ENCODE results near the gene LUM. TPM values are rescaled to one million over a fixed set of nuclear protein-coding genes. Genes with fewer than 3 reads are reported as not detected.

LUM gene
- total and polyA plus RNA-seq, 4 donors = 3.7 to 22.3 (median 13.8) TPM

DNA sequence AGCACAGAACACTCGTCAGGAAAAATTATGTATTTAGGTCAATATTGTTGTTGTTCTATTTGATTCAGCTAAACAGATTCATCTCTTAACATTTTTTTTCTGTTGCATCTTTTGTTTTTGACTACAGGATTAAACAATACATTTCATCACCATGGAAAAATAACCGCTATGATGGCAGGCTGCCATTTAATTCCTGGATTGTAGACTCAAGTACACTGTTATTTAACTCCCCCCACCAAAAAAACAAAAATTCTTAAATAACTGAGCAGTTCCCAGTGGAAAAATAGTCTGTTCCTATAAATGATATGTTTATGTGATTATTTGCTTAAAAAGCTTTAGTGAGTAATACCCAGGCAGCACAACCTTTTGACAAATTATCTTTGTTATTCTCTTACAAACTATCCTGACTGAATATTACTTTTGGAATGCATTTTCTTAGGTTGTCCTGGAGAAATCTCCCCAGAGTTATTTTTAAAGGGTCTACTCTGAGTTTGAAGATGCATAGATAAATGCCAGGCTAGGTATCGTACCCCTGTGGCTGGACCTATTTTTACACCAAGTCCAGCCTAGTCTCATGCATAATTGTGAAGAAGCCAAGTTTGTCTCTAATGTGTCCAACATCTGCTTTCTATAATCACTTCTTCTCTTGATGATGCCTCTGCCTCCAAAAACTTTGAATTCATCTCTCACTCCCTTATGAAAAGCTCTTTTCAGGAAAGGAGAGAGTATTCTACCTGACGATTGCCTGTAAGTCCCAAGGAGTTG lies 57.2 kb downstream of the LUM start:
- Histone ChIP-seq H3K27me3 (ENCODE audit: control insufficient read depth in 4 of 4, insufficient read depth in 4 of 4, low read length in 3 of 4) (peaks cover 0 to 2% (median 0%) of the 10 kb centered on the region in 4 donors), H3K9ac (ENCODE audit: low read depth in 1 of 2, low read length in 2 of 2) (no peak overlapping the region), H3K4me1 (ENCODE audit: control insufficient read depth in 4 of 4, insufficient read depth in 4 of 4, low read length in 3 of 4) (no peaks in the 10 kb centered on the region), H3K9me3 (ENCODE audit: control insufficient read depth in 4 of 4, low read length in 3 of 4) (no peaks in the 10 kb centered on the region), H3K27ac (ENCODE audit: low read depth in 1 of 2, low read length in 2 of 2) (no peak overlapping the region), H3K36me3 (ENCODE audit: control insufficient read depth in 4 of 4, insufficient read depth in 3 of 4, low read depth in 1 of 4, low read length in 3 of 4) (no peaks in the 10 kb centered on the region), H3K4me3 (ENCODE audit: low read depth in 1 of 3, low read length in 3 of 3) (no peak overlapping the region)
- TF ChIP-seq HNF4A (conservative IDR thresholded peaks at IDR 0.05) (no peak), GABPA (IDR thresholded peaks at IDR 0.05 in 1 of 2, conservative IDR thresholded peaks at IDR 0.05 in 1 of 2) (no peak), SP1 (IDR thresholded peaks at IDR 0.05) (no peak), TAF1 (conservative IDR thresholded peaks at IDR 0.05) (no peak), EGR1 (IDR thresholded peaks at IDR 0.05; ENCODE audit: low read depth in 2 of 2) (no peak), FOXA1 (IDR thresholded peaks at IDR 0.05) (no peak), HNF4G (IDR thresholded peaks at IDR 0.05) (no peak), JUND (IDR thresholded peaks at IDR 0.05) (no peak), RAD21 (IDR thresholded peaks at IDR 0.05) (no peak)
- TF ChIP-seq, protein P1, sequence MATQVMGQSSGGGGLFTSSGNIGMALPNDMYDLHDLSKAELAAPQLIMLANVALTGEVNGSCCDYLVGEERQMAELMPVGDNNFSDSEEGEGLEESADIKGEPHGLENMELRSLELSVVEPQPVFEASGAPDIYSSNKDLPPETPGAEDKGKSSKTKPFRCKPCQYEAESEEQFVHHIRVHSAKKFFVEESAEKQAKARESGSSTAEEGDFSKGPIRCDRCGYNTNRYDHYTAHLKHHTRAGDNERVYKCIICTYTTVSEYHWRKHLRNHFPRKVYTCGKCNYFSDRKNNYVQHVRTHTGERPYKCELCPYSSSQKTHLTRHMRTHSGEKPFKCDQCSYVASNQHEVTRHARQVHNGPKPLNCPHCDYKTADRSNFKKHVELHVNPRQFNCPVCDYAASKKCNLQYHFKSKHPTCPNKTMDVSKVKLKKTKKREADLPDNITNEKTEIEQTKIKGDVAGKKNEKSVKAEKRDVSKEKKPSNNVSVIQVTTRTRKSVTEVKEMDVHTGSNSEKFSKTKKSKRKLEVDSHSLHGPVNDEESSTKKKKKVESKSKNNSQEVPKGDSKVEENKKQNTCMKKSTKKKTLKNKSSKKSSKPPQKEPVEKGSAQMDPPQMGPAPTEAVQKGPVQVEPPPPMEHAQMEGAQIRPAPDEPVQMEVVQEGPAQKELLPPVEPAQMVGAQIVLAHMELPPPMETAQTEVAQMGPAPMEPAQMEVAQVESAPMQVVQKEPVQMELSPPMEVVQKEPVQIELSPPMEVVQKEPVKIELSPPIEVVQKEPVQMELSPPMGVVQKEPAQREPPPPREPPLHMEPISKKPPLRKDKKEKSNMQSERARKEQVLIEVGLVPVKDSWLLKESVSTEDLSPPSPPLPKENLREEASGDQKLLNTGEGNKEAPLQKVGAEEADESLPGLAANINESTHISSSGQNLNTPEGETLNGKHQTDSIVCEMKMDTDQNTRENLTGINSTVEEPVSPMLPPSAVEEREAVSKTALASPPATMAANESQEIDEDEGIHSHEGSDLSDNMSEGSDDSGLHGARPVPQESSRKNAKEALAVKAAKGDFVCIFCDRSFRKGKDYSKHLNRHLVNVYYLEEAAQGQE (IDR thresholded peaks at IDR 0.05) = no peak
- TF ChIP-seq, protein P2, sequence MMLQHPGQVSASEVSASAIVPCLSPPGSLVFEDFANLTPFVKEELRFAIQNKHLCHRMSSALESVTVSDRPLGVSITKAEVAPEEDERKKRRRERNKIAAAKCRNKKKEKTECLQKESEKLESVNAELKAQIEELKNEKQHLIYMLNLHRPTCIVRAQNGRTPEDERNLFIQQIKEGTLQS (IDR thresholded peaks at IDR 0.05) = no peak
- TF ChIP-seq, protein P3, sequence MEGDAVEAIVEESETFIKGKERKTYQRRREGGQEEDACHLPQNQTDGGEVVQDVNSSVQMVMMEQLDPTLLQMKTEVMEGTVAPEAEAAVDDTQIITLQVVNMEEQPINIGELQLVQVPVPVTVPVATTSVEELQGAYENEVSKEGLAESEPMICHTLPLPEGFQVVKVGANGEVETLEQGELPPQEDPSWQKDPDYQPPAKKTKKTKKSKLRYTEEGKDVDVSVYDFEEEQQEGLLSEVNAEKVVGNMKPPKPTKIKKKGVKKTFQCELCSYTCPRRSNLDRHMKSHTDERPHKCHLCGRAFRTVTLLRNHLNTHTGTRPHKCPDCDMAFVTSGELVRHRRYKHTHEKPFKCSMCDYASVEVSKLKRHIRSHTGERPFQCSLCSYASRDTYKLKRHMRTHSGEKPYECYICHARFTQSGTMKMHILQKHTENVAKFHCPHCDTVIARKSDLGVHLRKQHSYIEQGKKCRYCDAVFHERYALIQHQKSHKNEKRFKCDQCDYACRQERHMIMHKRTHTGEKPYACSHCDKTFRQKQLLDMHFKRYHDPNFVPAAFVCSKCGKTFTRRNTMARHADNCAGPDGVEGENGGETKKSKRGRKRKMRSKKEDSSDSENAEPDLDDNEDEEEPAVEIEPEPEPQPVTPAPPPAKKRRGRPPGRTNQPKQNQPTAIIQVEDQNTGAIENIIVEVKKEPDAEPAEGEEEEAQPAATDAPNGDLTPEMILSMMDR (IDR thresholded peaks at IDR 0.05; ENCODE audit: low read depth, low read length, missing input control) = no peak
- TF ChIP-seq, protein P4, sequence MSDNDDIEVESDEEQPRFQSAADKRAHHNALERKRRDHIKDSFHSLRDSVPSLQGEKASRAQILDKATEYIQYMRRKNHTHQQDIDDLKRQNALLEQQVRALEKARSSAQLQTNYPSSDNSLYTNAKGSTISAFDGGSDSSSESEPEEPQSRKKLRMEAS (IDR thresholded peaks at IDR 0.05) = no peak
- no peak for DNase-seq (ENCODE audit: low spot score)
- 69% methylated on average over 4 of the region's 4 CpGs for WGBS

Other genes starting within 250 kb of the LUM start
- gene CCER1, start 156.3 kb downstream of the LUM start, total RNA-seq = not detected
- gene CCER1, start 156.3 kb downstream of the LUM start, polyA plus RNA-seq = not detected
- gene EPYC, start 106.5 kb downstream of the LUM start, total RNA-seq = not detected
- gene EPYC, start 106.5 kb downstream of the LUM start, polyA plus RNA-seq = not detected
- not detected for gene KERA, start 53.5 kb downstream of the LUM start, total RNA-seq
- not detected for gene KERA, start 53.5 kb downstream of the LUM start, polyA plus RNA-seq
- gene DCN, start 71.3 kb upstream of the LUM start, total RNA-seq = 100 to 1,000 TPM in 1 of 2 donors, 10 to 100 TPM in 1; 87.6 to 110 TPM
- gene DCN, start 71.3 kb upstream of the LUM start, polyA plus RNA-seq = 100 to 1,000 TPM in 1 of 2 donors, 10 to 100 TPM in 1; 74.9 to 148 TPM

All from liver (tissue), 9 donors.